ENCODE results near the gene MLPH. TPM values are rescaled to one million over a fixed set of nuclear protein-coding genes. Genes with fewer than 3 reads are reported as not detected.

MLPH gene
- total and polyA plus RNA-seq, 12 donors, result 0.12 to 3.6 (median 0.84) TPM; not detected in 1

DNA sequence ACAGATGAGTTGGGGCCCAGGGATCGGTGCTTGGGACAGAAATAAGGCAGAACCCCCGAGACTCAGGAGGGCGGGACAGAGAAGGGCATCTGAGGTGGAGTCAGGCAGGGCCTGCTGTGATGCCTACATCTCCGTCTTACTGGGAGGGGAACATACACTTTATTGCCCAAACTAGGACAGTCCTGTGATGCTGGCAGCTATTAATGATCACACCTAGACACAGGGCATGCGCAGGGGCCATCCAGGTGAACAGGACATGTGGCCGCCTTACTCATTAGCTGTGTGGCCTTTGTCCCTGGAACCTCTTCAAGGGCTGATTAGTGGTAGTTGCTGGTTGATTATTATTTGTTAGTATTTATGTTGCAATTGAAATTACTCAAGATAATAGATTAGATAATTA, 33.2 kb downstream of the MLPH start:
- no peaks in the 10 kb centered on the region for H3K4me1 ChIP-seq (replicated peaks in 1 of 2)
- no peaks in the 10 kb centered on the region for H3K27me3 ChIP-seq
- H3K36me3 ChIP-seq (replicated peaks in 1 of 2), result no peaks in the 10 kb centered on the region
- H3K27ac ChIP-seq, result no peak overlapping the region
- intact Hi-C loops (cut with DNase I), result no loop called here
- DNase-seq, result no peak
- H3K4me3 ChIP-seq, result no peak overlapping the region
- no peaks in the 10 kb centered on the region for H3K9me3 ChIP-seq (replicated peaks in 1 of 3)
- no peak for TF ChIP-seq POLR2A (IDR thresholded peaks at IDR 0.05)
- TF ChIP-seq, protein P1, sequence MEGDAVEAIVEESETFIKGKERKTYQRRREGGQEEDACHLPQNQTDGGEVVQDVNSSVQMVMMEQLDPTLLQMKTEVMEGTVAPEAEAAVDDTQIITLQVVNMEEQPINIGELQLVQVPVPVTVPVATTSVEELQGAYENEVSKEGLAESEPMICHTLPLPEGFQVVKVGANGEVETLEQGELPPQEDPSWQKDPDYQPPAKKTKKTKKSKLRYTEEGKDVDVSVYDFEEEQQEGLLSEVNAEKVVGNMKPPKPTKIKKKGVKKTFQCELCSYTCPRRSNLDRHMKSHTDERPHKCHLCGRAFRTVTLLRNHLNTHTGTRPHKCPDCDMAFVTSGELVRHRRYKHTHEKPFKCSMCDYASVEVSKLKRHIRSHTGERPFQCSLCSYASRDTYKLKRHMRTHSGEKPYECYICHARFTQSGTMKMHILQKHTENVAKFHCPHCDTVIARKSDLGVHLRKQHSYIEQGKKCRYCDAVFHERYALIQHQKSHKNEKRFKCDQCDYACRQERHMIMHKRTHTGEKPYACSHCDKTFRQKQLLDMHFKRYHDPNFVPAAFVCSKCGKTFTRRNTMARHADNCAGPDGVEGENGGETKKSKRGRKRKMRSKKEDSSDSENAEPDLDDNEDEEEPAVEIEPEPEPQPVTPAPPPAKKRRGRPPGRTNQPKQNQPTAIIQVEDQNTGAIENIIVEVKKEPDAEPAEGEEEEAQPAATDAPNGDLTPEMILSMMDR (IDR thresholded peaks at IDR 0.05), result no peak
- 89 to 97% (median 95%) methylated on average over 4 to 6 of the region's 6 CpGs for WGBS, 4 donors

DNA sequence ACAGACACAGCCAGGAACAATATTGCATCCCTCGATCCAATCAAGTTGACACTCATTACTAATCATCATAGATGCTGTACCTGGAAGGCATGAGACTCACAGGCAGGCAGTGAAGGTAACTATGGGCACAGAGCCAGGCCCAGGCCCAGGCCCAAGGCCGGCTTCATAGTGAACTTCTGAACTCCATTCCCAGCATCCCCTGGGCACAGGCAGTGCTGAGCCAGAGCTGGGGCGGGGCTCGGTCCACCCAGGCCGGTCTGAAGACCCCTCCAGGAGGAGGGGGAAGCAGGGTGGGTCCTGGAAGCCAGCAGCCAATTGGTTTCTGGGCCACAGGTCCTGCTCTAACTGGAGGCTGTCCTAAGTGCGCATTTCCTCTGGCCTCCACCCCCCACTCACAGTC, 37.6 kb downstream of the MLPH start:
- DNase-seq, result no peak
- WGBS, 4 donors, result 57 to 80% (median 63%) methylated on average over 1 to 6 of the region's 6 CpGs
- Histone ChIP-seq H3K36me3 (replicated peaks in 1 of 2) (no peaks in the 10 kb centered on the region), H3K27ac (no peak overlapping the region), H3K4me3 (no peak overlapping the region), H3K9me3 (replicated peaks in 1 of 3) (no peaks in the 10 kb centered on the region), H3K4me1 (replicated peaks in 1 of 2) (no peaks in the 10 kb centered on the region), H3K27me3 (no peaks in the 10 kb centered on the region)
- intact Hi-C loops (cut with DNase I), result no loop called here
- TF ChIP-seq, protein P1 (IDR thresholded peaks at IDR 0.05), result no peak
- no peak for TF ChIP-seq POLR2A (IDR thresholded peaks at IDR 0.05)

DNA sequence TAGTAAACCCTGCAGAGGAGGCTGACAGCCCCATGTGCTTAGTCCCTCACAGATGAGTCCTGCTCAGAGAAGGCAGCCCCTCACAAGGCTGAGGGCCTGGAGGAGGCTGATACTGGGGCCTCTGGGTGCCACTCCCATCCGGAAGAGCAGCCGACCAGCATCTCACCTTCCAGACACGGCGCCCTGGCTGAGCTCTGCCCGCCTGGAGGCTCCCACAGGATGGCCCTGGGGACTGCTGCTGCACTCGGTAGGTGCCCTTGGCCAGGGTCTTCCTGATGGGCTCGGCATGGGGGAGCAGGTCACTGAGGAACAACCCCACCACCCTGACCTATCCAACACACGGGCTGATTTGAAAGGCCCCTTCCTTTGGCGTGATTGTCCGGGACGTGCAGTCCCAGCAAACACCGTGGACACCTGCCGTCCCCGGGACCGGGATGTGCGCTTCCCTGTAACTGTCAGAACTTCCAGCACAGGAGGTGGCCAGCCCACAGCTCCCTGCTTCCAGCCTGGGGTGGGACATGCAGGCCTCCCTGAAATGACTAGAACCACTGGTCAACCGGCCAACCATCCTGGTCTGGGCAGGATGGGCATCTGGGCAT, 38.6 kb downstream of the MLPH start:
- Histone ChIP-seq H3K4me1 (replicated peaks in 1 of 2) (no peaks in the 10 kb centered on the region), H3K27ac (no peak overlapping the region), H3K27me3 (no peaks in the 10 kb centered on the region), H3K4me3 (no peak overlapping the region), H3K36me3 (replicated peaks in 1 of 2) (no peaks in the 10 kb centered on the region), H3K9me3 (replicated peaks in 1 of 3) (no peaks in the 10 kb centered on the region)
- WGBS, 4 donors, result 91 to 100% (median 93%) methylated on average over 5 to 17 of the region's 17 CpGs
- intact Hi-C loops (cut with DNase I), result no loop called here
- TF ChIP-seq POLR2A (IDR thresholded peaks at IDR 0.05), result no peak
- TF ChIP-seq, protein P1 (IDR thresholded peaks at IDR 0.05), result no peak
- no peak for DNase-seq

DNA sequence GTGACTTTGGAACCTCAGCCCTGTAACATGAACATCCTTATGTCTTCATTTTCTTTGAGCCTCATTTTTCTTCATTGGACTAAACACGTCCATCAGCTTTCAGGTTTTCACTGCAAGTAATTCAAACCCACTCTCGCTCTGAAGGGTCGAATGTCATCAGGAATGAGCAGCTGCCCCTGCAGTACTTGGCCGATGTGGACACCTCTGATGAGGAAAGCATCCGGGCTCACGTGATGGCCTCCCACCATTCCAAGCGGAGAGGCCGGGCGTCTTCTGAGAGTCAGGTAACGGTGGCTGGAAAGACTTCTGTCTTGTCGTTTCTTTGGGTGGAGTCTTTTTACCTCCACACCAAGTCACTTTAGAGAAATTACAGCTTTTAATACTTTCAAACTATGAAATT, 40.2 kb downstream of the MLPH start:
- H3K27ac ChIP-seq, result no peak overlapping the region
- H3K27me3 ChIP-seq, result no peaks in the 10 kb centered on the region
- 82 to 90% (median 87%) methylated on average over 11 of the region's 11 CpGs for whole genome bisulfite sequencing, 4 donors
- intact Hi-C loops (cut with DNase I), result no loop called here
- H3K4me3 ChIP-seq, result no peak overlapping the region
- H3K4me1 ChIP-seq (replicated peaks in 1 of 2), result no peaks in the 10 kb centered on the region
- H3K9me3 ChIP-seq (replicated peaks in 1 of 3), result no peaks in the 10 kb centered on the region
- TF ChIP-seq, protein P1 (IDR thresholded peaks at IDR 0.05), result no peak
- TF ChIP-seq POLR2A (IDR thresholded peaks at IDR 0.05), result no peak
- DNase-seq, result no peak
- no peaks in the 10 kb centered on the region for H3K36me3 ChIP-seq (replicated peaks in 1 of 2)
